GM19023 (cell line): Measurements from ENCODE around the gene ATXN1.
"Not testable (repeated sequence)": the region's sequence is repeated elsewhere in the genome, so short reads cannot be mapped to it uniquely, and the experiment has no call there.

ENCODE experiments used
- ATAC-seq: cut with Tn5 transposase; IDR thresholded peaks from one replicate; pipeline ENCODE4 v1.9.1; 2021; ENCODE audit warnings: mild to moderate bottlenecking, moderate library complexity; ENCODE audit not compliant: unreplicated experiment

The ATXN1 gene

GRCh38 chr6:16725145-16725864, 36.0 kb downstream of the ATXN1 start:
- ATAC-seq: no peak

GRCh38 chr6:16723826-16724225, 37.4 kb downstream of the ATXN1 start:
- no peak for ATAC-seq

GRCh38 chr6:16723402-16723801, 37.9 kb downstream of the ATXN1 start:
- ATAC-seq: no peak

- no peak for ATAC-seq
These were observed 38.6 kb downstream of the ATXN1 start for GRCh38 chr6:16722630-16723029.

- ATAC-seq: no peak
These were observed 39.3 kb downstream of the ATXN1 start for GRCh38 chr6:16721977-16722376.

GRCh38 chr6:16720861-16721260, 40.4 kb downstream of the ATXN1 start:
- no peak for ATAC-seq

GRCh38 chr6:16719488-16719887, 41.8 kb downstream of the ATXN1 start:
- no peak for ATAC-seq

- no peak for ATAC-seq
These were observed 42.9 kb downstream of the ATXN1 start for GRCh38 chr6:16718356-16718755.

GRCh38 chr6:16717275-16717942, 43.9 kb downstream of the ATXN1 start:
- ATAC-seq: no peak

GRCh38 chr6:16716321-16716858, 44.9 kb downstream of the ATXN1 start:
- ATAC-seq: no peak

- no peak for ATAC-seq
These were observed 47.7 kb downstream of the ATXN1 start for GRCh38 chr6:16713597-16713996.

GRCh38 chr6:16712931-16713484, 48.3 kb downstream of the ATXN1 start:
- ATAC-seq: peak; percentile 44

GRCh38 chr6:16712255-16712930, 48.9 kb downstream of the ATXN1 start:
- ATAC-seq: peak; percentile 66

- peak; percentile 7 for ATAC-seq
These were observed 49.6 kb downstream of the ATXN1 start for GRCh38 chr6:16711546-16712254.

GRCh38 chr6:16706911-16707783, 54.1 kb downstream of the ATXN1 start:
- ATAC-seq: no peak

- ATAC-seq: not testable (repeated sequence)
These were observed 54.8 kb downstream of the ATXN1 start for GRCh38 chr6:16706491-16706890.

GRCh38 chr6:16706029-16706428, 55.2 kb downstream of the ATXN1 start:
- no peak for ATAC-seq

GRCh38 chr6:16705081-16705993, 55.9 kb downstream of the ATXN1 start:
- ATAC-seq: no peak
